ENCODE data around the gene RNF114. TPM values are rescaled to one million over a fixed set of nuclear protein-coding genes. Genes with fewer than 3 reads are reported as not detected.

The RNF114 gene
- total and polyA plus RNA-seq, 2 donors from 2014 or later: 70.7 to 89.2 TPM

DNA sequence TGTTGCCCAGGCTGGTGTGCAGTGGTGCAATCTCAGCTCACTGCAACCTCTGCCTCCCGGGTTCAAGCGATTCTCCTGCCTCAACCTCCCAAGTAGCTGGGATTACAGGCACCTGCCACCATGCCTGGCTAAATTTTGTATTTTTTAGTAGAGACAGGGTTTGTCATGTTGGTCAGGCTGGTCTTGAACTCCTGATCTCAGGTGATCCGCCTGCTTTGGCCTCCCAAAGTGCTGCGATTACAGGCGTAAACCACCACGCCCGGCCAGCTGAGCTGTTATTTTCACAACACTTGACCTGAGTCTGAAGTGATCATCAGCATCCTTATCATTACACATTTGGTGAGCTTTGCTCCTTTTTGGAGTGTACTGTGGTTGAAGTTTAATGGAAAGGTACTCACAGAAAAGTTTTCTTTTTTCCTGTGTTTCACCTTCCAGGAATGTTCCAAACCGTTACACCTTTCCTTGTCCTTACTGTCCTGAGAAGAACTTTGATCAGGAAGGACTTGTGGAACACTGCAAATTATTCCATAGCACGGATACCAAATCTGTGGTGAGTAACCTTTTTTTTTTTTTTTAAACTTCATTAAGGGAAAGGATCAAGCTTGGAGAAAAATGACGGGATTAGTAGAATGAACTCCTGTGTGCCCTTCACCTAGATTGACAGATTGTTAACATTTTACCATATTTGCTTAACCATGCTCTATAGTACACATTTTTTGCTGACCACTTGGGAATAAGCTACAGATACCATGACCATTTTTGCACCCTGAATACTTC is 9.7 kb downstream of the RNF114 start:
- FAIRE-seq: no peak
- intact Hi-C loops (cut with DNase I): no loop called here
- no peak overlapping the region for H3K9ac ChIP-seq (ENCODE audit: low read length in 3 of 3)

DNA sequence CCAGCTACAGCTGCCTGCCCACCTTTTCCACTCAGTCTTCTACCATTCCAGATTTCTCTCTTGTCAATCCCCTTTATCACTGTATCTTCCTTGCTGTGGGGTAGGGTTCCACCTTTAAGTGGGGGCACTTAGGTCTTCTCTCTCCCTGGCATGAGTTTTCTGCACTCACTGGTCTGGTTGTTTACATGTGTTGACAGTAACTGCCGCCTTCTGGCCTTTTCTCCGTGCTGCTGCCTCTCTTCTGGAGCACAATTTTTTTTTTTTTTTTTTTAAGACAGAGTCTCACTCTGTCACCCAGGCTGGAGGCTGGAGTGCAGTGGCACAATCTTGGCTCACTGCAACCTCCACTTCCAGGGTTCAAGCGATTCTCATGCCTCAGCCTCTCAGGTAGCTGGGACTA is 12.0 kb downstream of the RNF114 start:
- TF ChIP-seq, protein P1, sequence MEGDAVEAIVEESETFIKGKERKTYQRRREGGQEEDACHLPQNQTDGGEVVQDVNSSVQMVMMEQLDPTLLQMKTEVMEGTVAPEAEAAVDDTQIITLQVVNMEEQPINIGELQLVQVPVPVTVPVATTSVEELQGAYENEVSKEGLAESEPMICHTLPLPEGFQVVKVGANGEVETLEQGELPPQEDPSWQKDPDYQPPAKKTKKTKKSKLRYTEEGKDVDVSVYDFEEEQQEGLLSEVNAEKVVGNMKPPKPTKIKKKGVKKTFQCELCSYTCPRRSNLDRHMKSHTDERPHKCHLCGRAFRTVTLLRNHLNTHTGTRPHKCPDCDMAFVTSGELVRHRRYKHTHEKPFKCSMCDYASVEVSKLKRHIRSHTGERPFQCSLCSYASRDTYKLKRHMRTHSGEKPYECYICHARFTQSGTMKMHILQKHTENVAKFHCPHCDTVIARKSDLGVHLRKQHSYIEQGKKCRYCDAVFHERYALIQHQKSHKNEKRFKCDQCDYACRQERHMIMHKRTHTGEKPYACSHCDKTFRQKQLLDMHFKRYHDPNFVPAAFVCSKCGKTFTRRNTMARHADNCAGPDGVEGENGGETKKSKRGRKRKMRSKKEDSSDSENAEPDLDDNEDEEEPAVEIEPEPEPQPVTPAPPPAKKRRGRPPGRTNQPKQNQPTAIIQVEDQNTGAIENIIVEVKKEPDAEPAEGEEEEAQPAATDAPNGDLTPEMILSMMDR (IDR thresholded peaks at IDR 0.05; ENCODE audit: borderline replicate concordance, extremely low read depth, insufficient read depth): no peak
- no peak overlapping the region for H3K9ac ChIP-seq (ENCODE audit: low read length in 3 of 3)
- DNase-seq (no peak), FAIRE-seq (no peak)
- H3K4me1 ChIP-seq (ENCODE audit: control insufficient read depth in 2 of 3, insufficient read depth in 2 of 3, low read depth in 1 of 3, low read length in 3 of 3): peaks cover 0 to 3% (median 0%) of the 10 kb centered on the region in 3 donors
- peaks cover 2 to 69% (median 44%) of the 10 kb centered on the region in 3 donors for H3K36me3 ChIP-seq (ENCODE audit: control insufficient read depth in 2 of 3, insufficient read depth in 3 of 3, low read length in 3 of 3)
- no peaks in the 10 kb centered on the region for H3K9me3 ChIP-seq (ENCODE audit: control insufficient read depth in 2 of 3, insufficient read depth in 1 of 3, low read length in 3 of 3)
- H3K27ac ChIP-seq (ENCODE audit: low read depth in 2 of 2, low read length in 2 of 2): no peak overlapping the region
- H3K4me3 ChIP-seq (ENCODE audit: low read length in 3 of 3): no peak overlapping the region
- intact Hi-C loops (cut with DNase I): no loop called here
- H3K27me3 ChIP-seq (ENCODE audit: control insufficient read depth, insufficient read depth, low read length): no peaks in the 10 kb centered on the region

More for the DNA sequence above, 9.7 kb downstream of the RNF114 start:
- Histone ChIP-seq H3K27me3 (ENCODE audit: control insufficient read depth, insufficient read depth, low read length) (no peaks in the 10 kb centered on the region), H3K27ac (ENCODE audit: low read depth in 2 of 2, low read length in 2 of 2) (no peak overlapping the region), H3K9me3 (ENCODE audit: control insufficient read depth in 2 of 3, insufficient read depth in 1 of 3, low read length in 3 of 3) (no peaks in the 10 kb centered on the region), H3K4me1 (ENCODE audit: control insufficient read depth in 2 of 3, insufficient read depth in 2 of 3, low read depth in 1 of 3, low read length in 3 of 3) (peaks cover 0 to 3% (median 0%) of the 10 kb centered on the region in 3 donors), H3K36me3 (ENCODE audit: control insufficient read depth in 2 of 3, insufficient read depth in 3 of 3, low read length in 3 of 3) (peaks cover 2 to 59% (median 36%) of the 10 kb centered on the region in 3 donors), H3K4me3 (ENCODE audit: low read length in 3 of 3) (no peak overlapping the region)
- TF ChIP-seq, protein P1 (IDR thresholded peaks at IDR 0.05; ENCODE audit: borderline replicate concordance, extremely low read depth, insufficient read depth): no peak
- no peak for DNase-seq

- no peak for FAIRE-seq
- intact Hi-C loops (cut with DNase I): no loop called here
- Histone ChIP-seq H3K4me1 (ENCODE audit: control insufficient read depth in 2 of 3, insufficient read depth in 2 of 3, low read depth in 1 of 3, low read length in 3 of 3) (peaks cover 0 to 3% (median 0%) of the 10 kb centered on the region in 3 donors), H3K4me3 (ENCODE audit: low read length in 3 of 3) (no peak overlapping the region), H3K9ac (ENCODE audit: low read length in 3 of 3) (no peak overlapping the region), H3K27me3 (ENCODE audit: control insufficient read depth, insufficient read depth, low read length) (no peaks in the 10 kb centered on the region), H3K9me3 (ENCODE audit: control insufficient read depth in 2 of 3, insufficient read depth in 1 of 3, low read length in 3 of 3) (no peaks in the 10 kb centered on the region), H3K36me3 (ENCODE audit: control insufficient read depth in 2 of 3, insufficient read depth in 3 of 3, low read length in 3 of 3) (peaks cover 2 to 72% (median 48%) of the 10 kb centered on the region in 3 donors), H3K27ac (ENCODE audit: low read depth in 2 of 2, low read length in 2 of 2) (no peak overlapping the region)
- DNase-seq: no peak
- TF ChIP-seq, protein P1 (IDR thresholded peaks at IDR 0.05; ENCODE audit: borderline replicate concordance, extremely low read depth, insufficient read depth): no peak
Measured at GRCh38 chr20:49948809-49949507, 12.8 kb downstream of the RNF114 start.
